LNCAP (cell line): ENCODE results near the gene REV3L.

Experiments used
- CTCF ChIP-seq: fragments of 450-650 bp; IDR thresholded peaks from 2 replicates; pipeline ENCODE4 v1.5.1; 2017; ENCODE audit warnings: mild to moderate bottlenecking

The REV3L gene

GRCh38 chr6:111482959-111483735, at the start of gene REV3L:
Gene REV3L (minus strand): TSS chr6:111483218. CDS start chr6:111482888, 330 bp downstream.
- no peak for TF ChIP-seq CTCF

GRCh38 chr6:111531185-111531584, 48.2 kb upstream of the REV3L start:
- no peak for TF ChIP-seq CTCF

DNA sequence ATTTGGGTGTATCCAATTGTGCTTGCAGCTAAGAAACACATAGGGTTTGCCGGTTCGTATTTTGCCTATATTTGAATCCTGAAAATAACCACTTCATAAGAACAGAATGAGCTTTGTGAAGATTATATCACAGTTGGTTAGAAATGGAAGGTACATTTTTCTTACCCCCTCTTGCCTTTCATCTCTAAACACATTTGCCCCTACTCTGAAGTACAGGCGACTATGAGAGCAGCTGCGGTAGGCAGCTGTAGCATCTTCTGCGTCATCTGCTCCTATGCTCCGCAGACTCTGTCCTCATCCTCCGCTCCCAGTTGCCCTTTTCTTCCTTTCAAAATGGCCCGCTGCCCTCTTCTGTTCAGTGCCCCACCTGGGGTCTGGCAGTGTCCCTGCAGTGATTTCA, 47.6 kb upstream of the REV3L start:
- no peak for TF ChIP-seq CTCF

GRCh38 chr6:111530218-111530617, 47.2 kb upstream of the REV3L start:
- no peak for TF ChIP-seq CTCF

DNA sequence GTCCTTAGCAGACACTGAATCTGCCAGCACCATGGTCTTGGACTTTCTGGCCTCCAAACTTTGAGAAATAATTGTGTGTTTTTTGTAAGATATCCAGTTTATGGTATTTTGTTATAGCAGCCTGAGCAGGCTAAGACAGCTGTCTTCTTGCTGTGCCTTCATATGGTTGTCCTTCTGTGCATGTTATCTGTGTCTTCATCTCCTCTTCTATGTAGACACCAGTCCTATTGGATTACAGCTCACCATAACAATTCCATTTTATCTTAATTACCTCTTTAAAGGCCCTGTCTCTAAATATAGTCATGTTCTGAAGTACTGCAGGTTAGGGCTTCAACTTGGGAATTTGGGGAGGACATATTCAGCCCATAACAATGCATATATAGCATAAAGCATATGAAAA, 44.3 kb upstream of the REV3L start:
- no peak for TF ChIP-seq CTCF

DNA sequence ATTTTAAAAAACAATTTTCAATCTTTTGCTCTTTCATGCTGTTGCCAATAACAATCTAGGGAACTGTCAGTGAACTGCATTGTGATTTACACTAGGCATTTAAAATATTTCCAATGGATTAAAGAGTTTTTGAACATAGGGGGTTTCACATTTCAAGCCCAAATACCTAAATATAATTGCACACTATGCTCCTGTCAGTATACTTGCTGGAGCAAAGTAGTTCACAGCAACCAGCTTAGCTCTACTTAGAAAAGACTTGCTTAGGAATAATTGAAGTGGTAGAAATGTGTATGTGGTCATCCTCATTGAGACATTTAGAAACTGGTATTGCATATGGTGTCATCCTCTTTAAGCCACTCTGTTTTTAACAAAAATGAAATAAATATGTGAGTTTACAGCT, 41.7 kb upstream of the REV3L start:
- no peak for TF ChIP-seq CTCF

- TF ChIP-seq CTCF = no peak
Observed at GRCh38 chr6:111524252-111524651, 41.2 kb upstream of the REV3L start.
